Activated naive CD4-positive, alpha-beta T cell treated with anti-CD3 and anti-CD28 coated beads for 36 hours (primary cell): ENCODE data around the gene SELENOP. TPM values are rescaled to one million over a fixed set of nuclear protein-coding genes. Genes with fewer than 3 reads are reported as not detected.

Source experiments
- CTCF ChIA-PET: fragments of 350-600 bp; sonication (Branson Sonifier 250); formaldehyde crosslinking; loops from one replicate; lab custom pipeline; 2021; ENCODE audit warnings: antibody characterized with exemption; lab: Charles Lee
- DNase-seq: peaks from one replicate; pipeline ENCODE4 v3.0.0-alpha.2; 2020
- H3K27ac Mint-ChIP-seq: one replicate; pipeline ENCODE4 v1.8.0; 2021; ENCODE audit warnings: mild to moderate bottlenecking, mixed read lengths
- H3K27me3 Mint-ChIP-seq: one replicate; pipeline ENCODE4 v1.8.0; 2021; ENCODE audit warnings: low read depth, mixed read lengths
- H3K36me3 Mint-ChIP-seq: one replicate; pipeline ENCODE4 v1.8.0; 2021; ENCODE audit warnings: low read depth, mixed read lengths
- H3K4me1 Mint-ChIP-seq: one replicate; pipeline ENCODE4 v1.8.0; 2021; ENCODE audit warnings: low read depth, mixed read lengths
- H3K4me3 Mint-ChIP-seq: one replicate; pipeline ENCODE4 v1.8.0; 2021; ENCODE audit warnings: mild to moderate bottlenecking, moderate library complexity, mixed read lengths
- H3K9me3 Mint-ChIP-seq: one replicate; pipeline ENCODE4 v1.8.0; 2021; ENCODE audit warnings: mixed read lengths
- intact Hi-C: fragments of 100-400 bp; cut with micrococcal nuclease; formaldehyde crosslinking; loops from one replicate; pipeline ENCODE4 v1.15.1; 2023
- total RNA-seq, 2 experiments: library from RNA; stranded (reverse); gene quantifications; one replicate each; pipeline ENCODE4 v1.2.3, GENCODE V29; 2021

SELENOP gene
- total RNA-seq, 2 experiments from 2014 or later = not detected

DNA sequence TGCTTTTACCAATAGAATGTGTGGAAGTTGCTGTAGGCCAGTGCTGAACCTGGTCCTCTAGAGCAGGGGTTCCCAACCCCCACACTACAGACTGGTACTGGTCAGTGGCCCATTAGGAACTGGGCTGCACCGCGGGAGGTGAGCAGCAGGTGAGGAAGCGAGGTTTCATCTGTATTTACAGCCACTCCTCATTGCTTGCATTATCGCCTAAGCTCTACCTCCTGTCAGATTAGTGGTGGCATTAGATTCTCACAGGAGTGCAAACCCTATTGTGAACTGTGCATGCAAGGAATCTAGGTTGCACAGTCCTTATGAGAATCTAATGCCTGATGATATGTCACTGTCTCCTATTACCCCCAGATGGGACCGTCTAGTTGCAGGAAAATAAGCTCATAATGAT, 61.2 kb downstream of the SELENOP start:
- CTCF ChIA-PET = interaction anchor here (1.3 to 1.8 kb wide), 2 partner anchors 17 to 139 kb away, joined by 4 to 5 read pairs; no protein-coding TSS in a partner anchor
- intact Hi-C loops = no loop called here

More for the DNA sequence above, 61.2 kb downstream of the SELENOP start:
- DNase-seq = no peak
- no peak overlapping the region for H3K4me3 Mint-ChIP-seq
- H3K27me3 Mint-ChIP-seq = no peaks in the 10 kb centered on the region
- no peaks in the 10 kb centered on the region for H3K9me3 Mint-ChIP-seq
- no peak overlapping the region for H3K27ac Mint-ChIP-seq
- no peaks in the 10 kb centered on the region for H3K36me3 Mint-ChIP-seq
- H3K4me1 Mint-ChIP-seq = no peaks in the 10 kb centered on the region

Other genes starting within 250 kb of the SELENOP start
- 1 to 10 TPM; 7.9 to 8.1 TPM for gene CCDC152, start 55.1 kb downstream of the SELENOP start, total RNA-seq
- gene ANXA2R, start 228.4 kb upstream of the SELENOP start, total RNA-seq = 1 to 10 TPM; 6.0 to 6.5 TPM